K562 (cell line): Measurements from ENCODE around the gene RNF207.

ENCODE experiments used
- ARNT ChIP-seq, 2 experiments: fragments of 450-650 bp; IDR thresholded peaks; 2 replicates each; pipeline ENCODE4 v1.6.1; 2016; ENCODE audit warnings: mild to moderate bottlenecking in 1 of 2
- EZH2 ChIP-seq: IDR thresholded peaks from 2 replicates; pipeline ENCODE4 v1.6.1; 2012; ENCODE audit warnings: low read depth, mild to moderate bottlenecking, inconsistent platforms, low read length, borderline replicate concordance
- FOXM1 ChIP-seq, 2 experiments: fragments of 450-650 bp in 1 of 2; sonication (generic) in 1 of 2; formaldehyde crosslinking in 1 of 2; IDR thresholded peaks; 2 replicates each; pipeline versions ENCODE4 v1.6.1 to v1.9.0; 2017 to 2022; ENCODE audit warnings: low read depth in 2 of 2, mild to moderate bottlenecking in 2 of 2, missing genetic modification reagents in 1 of 2, moderate library complexity in 1 of 2
- GATAD2A ChIP-seq: fragments of 450-650 bp; IDR thresholded peaks from 2 replicates; pipeline ENCODE4 v1.6.1; 2017
- HOXB6 ChIP-seq: fragments of 250-450 bp; sonication (Bioruptor Pico); IDR thresholded peaks from 2 replicates; pipeline ENCODE4 v1.5.1; 2022; ENCODE audit warnings: mild to moderate bottlenecking, borderline replicate concordance
- LCOR ChIP-seq: sonication (generic); formaldehyde crosslinking; IDR thresholded peaks from 2 replicates; pipeline ENCODE4 v1.8.0; 2022; ENCODE audit warnings: mild to moderate bottlenecking, missing genetic modification reagents
- NBN ChIP-seq: fragments of 450-650 bp; IDR thresholded peaks from 2 replicates; pipeline ENCODE4 v1.6.1; 2016; ENCODE audit warnings: low read depth, mild to moderate bottlenecking
- NCOR1 ChIP-seq: fragments of 450-650 bp; IDR thresholded peaks from 2 replicates; pipeline ENCODE4 v1.6.1; 2016; ENCODE audit warnings: mild to moderate bottlenecking, moderate library complexity
- NEUROD1 ChIP-seq: fragments of 150-350 bp; IDR thresholded peaks from 2 replicates; pipeline ENCODE4 v1.6.1; 2014; ENCODE audit warnings: borderline replicate concordance, low read length, low read depth; ENCODE audit not compliant: partially characterized antibody
- POLR2G ChIP-seq: fragments of 200-400 bp; formaldehyde crosslinking; IDR thresholded peaks from 2 replicates; pipeline ENCODE4 v1.6.1; 2017; ENCODE audit warnings: low read depth, mild to moderate bottlenecking, antibody characterized with exemption, low read length, moderate library complexity
- ZFP36 ChIP-seq: fragments of 150-350 bp; IDR thresholded peaks from 2 replicates; pipeline ENCODE4 v1.6.1; 2018; ENCODE audit warnings: low read length, low read depth; ENCODE audit not compliant: partially characterized antibody
- TF ChIP-seq, protein P1 (sequence below), 3 experiments: IDR thresholded peaks in 2 of 3; conservative IDR thresholded peaks in 1 of 3; 2 replicates each; pipeline ENCODE4 v1.5.1; 2011 to 2012; ENCODE audit warnings: low read length in 3 of 3, mild to moderate bottlenecking in 3 of 3, control low read depth in 2 of 3, improper control_type of control experiment in 1 of 3, inconsistent platforms in 1 of 3, low read depth in 1 of 3, mixed read lengths in 1 of 3, moderate library complexity in 1 of 3; ENCODE audit not compliant: insufficient read depth in 2 of 3
- TF ChIP-seq, protein P2 (sequence below): sonication (generic); formaldehyde crosslinking; IDR thresholded peaks from 2 replicates; pipeline ENCODE4 v1.9.0; 2022; ENCODE audit warnings: mild to moderate bottlenecking, missing genetic modification reagents

DNA sequence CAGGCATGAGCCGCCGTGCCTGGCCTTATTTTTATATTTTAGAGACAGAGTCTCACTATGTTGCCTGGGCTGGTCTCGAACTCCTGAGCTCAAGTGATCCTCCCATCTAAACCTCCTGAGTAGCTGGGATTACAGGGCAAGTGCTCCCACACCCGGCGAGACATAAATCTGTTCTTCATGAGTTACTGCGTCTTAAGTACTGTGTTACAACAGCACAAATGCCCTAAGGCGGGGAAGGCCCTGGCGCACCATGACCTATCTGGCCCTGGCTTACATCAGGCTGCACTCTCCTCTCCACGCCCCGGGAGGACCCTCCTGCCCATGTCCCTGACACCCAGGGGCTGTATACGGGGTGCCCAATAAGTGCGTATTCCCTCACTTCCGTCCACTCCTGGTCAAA lies 50.7 kb downstream of the RNF207 start:
- TF ChIP-seq, protein P1, sequence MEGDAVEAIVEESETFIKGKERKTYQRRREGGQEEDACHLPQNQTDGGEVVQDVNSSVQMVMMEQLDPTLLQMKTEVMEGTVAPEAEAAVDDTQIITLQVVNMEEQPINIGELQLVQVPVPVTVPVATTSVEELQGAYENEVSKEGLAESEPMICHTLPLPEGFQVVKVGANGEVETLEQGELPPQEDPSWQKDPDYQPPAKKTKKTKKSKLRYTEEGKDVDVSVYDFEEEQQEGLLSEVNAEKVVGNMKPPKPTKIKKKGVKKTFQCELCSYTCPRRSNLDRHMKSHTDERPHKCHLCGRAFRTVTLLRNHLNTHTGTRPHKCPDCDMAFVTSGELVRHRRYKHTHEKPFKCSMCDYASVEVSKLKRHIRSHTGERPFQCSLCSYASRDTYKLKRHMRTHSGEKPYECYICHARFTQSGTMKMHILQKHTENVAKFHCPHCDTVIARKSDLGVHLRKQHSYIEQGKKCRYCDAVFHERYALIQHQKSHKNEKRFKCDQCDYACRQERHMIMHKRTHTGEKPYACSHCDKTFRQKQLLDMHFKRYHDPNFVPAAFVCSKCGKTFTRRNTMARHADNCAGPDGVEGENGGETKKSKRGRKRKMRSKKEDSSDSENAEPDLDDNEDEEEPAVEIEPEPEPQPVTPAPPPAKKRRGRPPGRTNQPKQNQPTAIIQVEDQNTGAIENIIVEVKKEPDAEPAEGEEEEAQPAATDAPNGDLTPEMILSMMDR (IDR thresholded peaks at IDR 0.05 in 2 of 3, conservative IDR thresholded peaks at IDR 0.05 in 1 of 3; ENCODE audit: insufficient read depth in 2 of 3, low read depth in 1 of 3, low read length in 3 of 3) = no peak
- no peak for TF ChIP-seq POLR2G
- TF ChIP-seq GATAD2A = no peak
- TF ChIP-seq, protein P2, sequence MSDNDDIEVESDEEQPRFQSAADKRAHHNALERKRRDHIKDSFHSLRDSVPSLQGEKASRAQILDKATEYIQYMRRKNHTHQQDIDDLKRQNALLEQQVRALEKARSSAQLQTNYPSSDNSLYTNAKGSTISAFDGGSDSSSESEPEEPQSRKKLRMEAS (CRISPR knock-in tag) = no peak
- no peak for TF ChIP-seq FOXM1 (IDR thresholded peaks at IDR 0.05; ENCODE audit: low read depth)
- no peak for TF ChIP-seq FOXM1 (CRISPR knock-in tag; IDR thresholded peaks at IDR 0.05; ENCODE audit: low read depth)
- no peak for TF ChIP-seq ZFP36
- TF ChIP-seq LCOR = no peak
- TF ChIP-seq HOXB6 (CRISPR knock-in tag) = no peak
- no peak for TF ChIP-seq EZH2
- TF ChIP-seq NBN = no peak
- no peak for TF ChIP-seq ARNT (IDR thresholded peaks at IDR 0.05)
- TF ChIP-seq NEUROD1 = no peak
- no peak for TF ChIP-seq NCOR1
